ENCODE results near the gene CD300LF.

Gene CD300LF

GRCh38 chr17:74745548-74746177, 32.9 kb upstream of the CD300LF start:
- no peak for DNase-seq

- peak; percentile 96 to 98 for DNase-seq
Measured at GRCh38 chr17:74744714-74745547, 32.2 kb upstream of the CD300LF start.

GRCh38 chr17:74744349-74744713, 31.6 kb upstream of the CD300LF start:
- no peak for DNase-seq

- DNase-seq, result no peak
Measured at GRCh38 chr17:74743755-74744154, 31.0 kb upstream of the CD300LF start.

GRCh38 chr17:74742978-74743545, 30.3 kb upstream of the CD300LF start:
- no peak for DNase-seq

- DNase-seq, result no peak
Measured at GRCh38 chr17:74742153-74742515, 29.4 kb upstream of the CD300LF start.

GRCh38 chr17:74740641-74741387, 28.1 kb upstream of the CD300LF start:
- DNase-seq, result no peak

- no peak for DNase-seq
Measured at GRCh38 chr17:74740173-74740572, 27.4 kb upstream of the CD300LF start.

- no peak for DNase-seq
Measured at GRCh38 chr17:74739227-74739831, 26.6 kb upstream of the CD300LF start.

GRCh38 chr17:74738051-74738996, 25.6 kb upstream of the CD300LF start:
- no peak for DNase-seq

- peak; percentile 88 to 96 for DNase-seq
Measured at GRCh38 chr17:74737299-74738050, 24.8 kb upstream of the CD300LF start.

GRCh38 chr17:74736513-74737298, 24.0 kb upstream of the CD300LF start, which contains the start of gene RAB37:
Gene RAB37 (plus strand): TSS chr17:74737256. CDS start chr17:74737273, 17 bp downstream.
- DNase-seq, result peak; percentile 62 to 71

GRCh38 chr17:74734256-74734655, 21.5 kb upstream of the CD300LF start:
- DNase-seq, result no peak

- DNase-seq, result no peak
Measured at GRCh38 chr17:74733365-74734122, 20.8 kb upstream of the CD300LF start.

GRCh38 chr17:74732042-74732867, 19.5 kb upstream of the CD300LF start:
- no peak for DNase-seq

- DNase-seq, result no peak
Measured at GRCh38 chr17:74731347-74731605, 18.6 kb upstream of the CD300LF start.

- DNase-seq, result no peak
Measured at GRCh38 chr17:74730491-74731346, 18.0 kb upstream of the CD300LF start.

- DNase-seq, result no peak
Measured at GRCh38 chr17:74729866-74730265, 17.1 kb upstream of the CD300LF start.

Data from NCI-H524 (cell line).